Activated CD8-positive, alpha-beta T cell treated with anti-CD3 and anti-CD28 coated beads for 36 hours (primary cell): ENCODE data around the gene RRP1. TPM values are rescaled to one million over a fixed set of nuclear protein-coding genes. Genes with fewer than 3 reads are reported as not detected.

Experiments used
- ATAC-seq: fragments of 200-7000 bp; cut with Tn5 transposase; one replicate; pipeline ENCODE4 v1.10.0; 2021; ENCODE audit warnings: mild to moderate bottlenecking, moderate library complexity
- CTCF ChIA-PET: fragments of 350-600 bp; sonication (Branson Sonifier 250); formaldehyde crosslinking; loops from one replicate; lab custom pipeline; 2021; ENCODE audit warnings: antibody characterized with exemption; lab: Charles Lee
- POLR2A ChIA-PET: fragments of 350-600 bp; sonication (Branson Sonifier 250); formaldehyde crosslinking; loops from one replicate; lab custom pipeline; 2021; ENCODE audit warnings: antibody characterized with exemption; lab: Charles Lee
- DNase-seq: peaks from one replicate; pipeline ENCODE4 v3.0.0-alpha.2; 2020
- H3K27ac Mint-ChIP-seq: one replicate; pipeline ENCODE4 v1.8.0; 2021; ENCODE audit warnings: mild to moderate bottlenecking, mixed read lengths
- H3K27me3 Mint-ChIP-seq: one replicate; pipeline ENCODE4 v1.8.0; 2021; ENCODE audit warnings: mixed read lengths
- H3K36me3 Mint-ChIP-seq: one replicate; pipeline ENCODE4 v1.8.0; 2021; ENCODE audit warnings: low read depth, mixed read lengths
- H3K4me1 Mint-ChIP-seq: one replicate; pipeline ENCODE4 v1.8.0; 2021; ENCODE audit warnings: low read depth, mixed read lengths
- H3K4me3 Mint-ChIP-seq: one replicate; pipeline ENCODE4 v1.8.0; 2021; ENCODE audit warnings: mild to moderate bottlenecking, moderate library complexity, mixed read lengths
- H3K9me3 Mint-ChIP-seq: one replicate; pipeline ENCODE4 v1.8.0; 2021; ENCODE audit warnings: mixed read lengths
- intact Hi-C: fragments of 100-400 bp; cut with micrococcal nuclease; formaldehyde crosslinking; loops from one replicate; pipeline ENCODE4 v1.10.0; 2022
- total RNA-seq, 2 experiments: library from RNA; stranded (reverse); gene quantifications; one replicate each; pipeline ENCODE4 v1.2.3, GENCODE V29; 2021
- TF ChIP-seq, protein P1 (sequence below): fragments of 200-600 bp; IDR thresholded peaks from one replicate; pipeline ENCODE4 v1.8.0; 2022; ENCODE audit warnings: antibody characterized with exemption, mild to moderate bottlenecking

Gene RRP1
- total RNA-seq, 2 experiments from 2014 or later = 61.1 to 62.9 TPM

DNA sequence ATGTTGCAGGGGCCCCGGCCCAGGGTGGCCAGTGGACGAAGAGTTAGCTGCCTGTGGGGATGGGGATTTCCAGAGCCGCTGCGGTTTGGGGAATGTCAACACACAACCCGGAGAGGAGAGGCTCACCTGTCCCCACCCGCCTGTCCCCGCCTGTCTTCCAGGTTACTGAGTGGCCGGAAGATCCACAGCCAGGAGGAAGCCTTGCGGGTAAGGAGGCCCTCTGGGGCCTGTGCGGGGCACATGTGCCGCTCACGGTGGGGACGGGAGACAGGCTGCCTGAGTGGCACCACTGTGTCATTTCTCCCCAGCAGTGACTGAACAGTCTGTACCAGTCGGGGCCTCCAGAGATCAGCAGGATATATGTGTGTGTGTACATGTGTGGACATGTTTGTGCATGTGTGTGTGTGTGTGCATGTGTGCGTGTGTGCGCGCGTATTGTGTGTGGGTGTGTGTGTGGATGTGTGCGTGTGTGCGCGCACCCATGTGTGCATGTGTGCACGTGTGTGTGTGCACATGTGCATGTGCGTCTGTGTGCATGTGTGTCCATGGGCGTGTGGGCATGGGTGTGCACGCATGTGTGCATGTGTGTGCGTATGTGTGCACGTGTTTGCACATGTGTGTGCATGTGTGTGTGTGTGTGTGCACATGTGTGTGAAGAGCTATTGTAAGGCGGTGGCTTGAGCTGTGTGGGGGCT is 38.9 kb upstream of the RRP1 start:
- intact Hi-C loops = no loop called here
- Mint-ChIP-seq H3K4me3 (no peak overlapping the region), H3K36me3 (peaks cover 20% of the 10 kb centered on the region), H3K27me3 (no peaks in the 10 kb centered on the region), H3K4me1 (no peaks in the 10 kb centered on the region), H3K27ac (no peak overlapping the region), H3K9me3 (no peaks in the 10 kb centered on the region)
- ATAC-seq = no peak
- ChIA-PET POLR2A (no interaction called here), CTCF (no interaction called here)
- DNase-seq = no peak
- TF ChIP-seq, protein P1, sequence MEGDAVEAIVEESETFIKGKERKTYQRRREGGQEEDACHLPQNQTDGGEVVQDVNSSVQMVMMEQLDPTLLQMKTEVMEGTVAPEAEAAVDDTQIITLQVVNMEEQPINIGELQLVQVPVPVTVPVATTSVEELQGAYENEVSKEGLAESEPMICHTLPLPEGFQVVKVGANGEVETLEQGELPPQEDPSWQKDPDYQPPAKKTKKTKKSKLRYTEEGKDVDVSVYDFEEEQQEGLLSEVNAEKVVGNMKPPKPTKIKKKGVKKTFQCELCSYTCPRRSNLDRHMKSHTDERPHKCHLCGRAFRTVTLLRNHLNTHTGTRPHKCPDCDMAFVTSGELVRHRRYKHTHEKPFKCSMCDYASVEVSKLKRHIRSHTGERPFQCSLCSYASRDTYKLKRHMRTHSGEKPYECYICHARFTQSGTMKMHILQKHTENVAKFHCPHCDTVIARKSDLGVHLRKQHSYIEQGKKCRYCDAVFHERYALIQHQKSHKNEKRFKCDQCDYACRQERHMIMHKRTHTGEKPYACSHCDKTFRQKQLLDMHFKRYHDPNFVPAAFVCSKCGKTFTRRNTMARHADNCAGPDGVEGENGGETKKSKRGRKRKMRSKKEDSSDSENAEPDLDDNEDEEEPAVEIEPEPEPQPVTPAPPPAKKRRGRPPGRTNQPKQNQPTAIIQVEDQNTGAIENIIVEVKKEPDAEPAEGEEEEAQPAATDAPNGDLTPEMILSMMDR = no peak

DNA sequence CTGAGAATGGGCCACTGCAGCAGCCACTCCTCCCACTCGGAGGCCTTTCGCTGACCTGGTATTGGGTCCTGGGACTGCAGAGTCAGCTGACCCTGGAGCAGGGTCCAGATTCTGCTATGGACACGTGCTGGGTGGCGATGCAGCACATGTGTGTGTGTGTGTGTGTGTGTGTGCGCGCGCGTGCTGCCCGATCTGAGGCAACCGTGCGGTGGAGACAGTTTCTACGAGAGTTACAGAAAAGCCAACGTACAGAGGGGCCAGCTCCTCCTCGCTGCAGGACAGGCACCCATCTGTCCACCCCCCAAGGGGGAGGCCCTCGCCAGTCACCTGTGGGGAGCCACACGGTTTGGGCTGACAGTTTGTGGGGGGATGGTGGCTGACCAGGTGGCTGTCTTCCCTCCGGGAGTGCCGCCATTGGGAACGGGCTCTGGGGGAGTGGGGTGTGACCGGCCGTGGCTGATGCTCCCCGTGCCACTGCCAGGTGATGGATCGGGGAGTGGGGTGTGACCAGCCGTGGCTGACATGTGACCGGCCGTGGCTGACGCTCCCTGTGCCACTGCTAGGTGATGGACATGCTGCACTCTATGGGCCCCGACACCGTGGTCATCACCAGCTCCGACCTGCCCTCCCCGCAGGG is 37.3 kb upstream of the RRP1 start:
- ATAC-seq (no peak), DNase-seq (no peak)
- TF ChIP-seq, protein P1 = no peak
- H3K9me3 Mint-ChIP-seq = no peaks in the 10 kb centered on the region
- H3K27ac Mint-ChIP-seq = no peak overlapping the region
- H3K36me3 Mint-ChIP-seq = peaks cover 19% of the 10 kb centered on the region
- H3K4me3 Mint-ChIP-seq = no peak overlapping the region
- H3K27me3 Mint-ChIP-seq = no peaks in the 10 kb centered on the region
- intact Hi-C loops = no loop called here
- ChIA-PET CTCF (no interaction called here), POLR2A (no interaction called here)
- no peaks in the 10 kb centered on the region for H3K4me1 Mint-ChIP-seq

GRCh38 chr21:43752758-43753438 is 36.5 kb upstream of the RRP1 start:
- ATAC-seq (no peak), DNase-seq (no peak)
- Mint-ChIP-seq H3K9me3 (no peaks in the 10 kb centered on the region), H3K4me3 (no peak overlapping the region), H3K27ac (no peak overlapping the region), H3K4me1 (no peaks in the 10 kb centered on the region), H3K27me3 (no peaks in the 10 kb centered on the region), H3K36me3 (peaks cover 19% of the 10 kb centered on the region)
- intact Hi-C loops = no loop called here
- CTCF ChIA-PET = no interaction called here
- TF ChIP-seq, protein P1 = no peak
- POLR2A ChIA-PET = no interaction called here

GRCh38 chr21:43753439-43753799 is 36.0 kb upstream of the RRP1 start:
- H3K27ac Mint-ChIP-seq = no peak overlapping the region
- peaks cover 19% of the 10 kb centered on the region for H3K36me3 Mint-ChIP-seq
- intact Hi-C loops = no loop called here
- no peak for ATAC-seq
- no peak overlapping the region for H3K4me3 Mint-ChIP-seq
- TF ChIP-seq, protein P1 = no peak
- ChIA-PET POLR2A (interaction anchor here (0.6 kb wide), 1 partner anchor 94 kb away, joined by 3 read pairs; no protein-coding TSS in a partner anchor), CTCF (no interaction called here)
- no peaks in the 10 kb centered on the region for H3K9me3 Mint-ChIP-seq
- no peaks in the 10 kb centered on the region for H3K27me3 Mint-ChIP-seq
- DNase-seq = no peak
- H3K4me1 Mint-ChIP-seq = no peaks in the 10 kb centered on the region
